Astrocyte (in vitro differentiated cells and primary cell): ENCODE results near the gene OCEL1.

ENCODE experiments used
- CTCF ChIP-seq: IDR thresholded peaks from 2 replicates; pipeline ENCODE4 v1.5.1; 2011; ENCODE audit warnings: low read depth, mild to moderate bottlenecking, inconsistent platforms, low read length, moderate library complexity; ENCODE audit not compliant: insufficient read depth
- EZH2 ChIP-seq: IDR thresholded peaks from 2 replicates; pipeline ENCODE4 v1.6.1; 2012; ENCODE audit warnings: mild to moderate bottlenecking, low read length, inconsistent platforms; ENCODE audit not compliant: insufficient read depth

- TF ChIP-seq CTCF (no peak), EZH2 (no peak)
These were observed 40.4 kb upstream of the OCEL1 start for GRCh38 chr19:17185590-17185989.
